Right lobe of liver (tissue), 6 donors: ENCODE data around the gene GPR87. TPM values are rescaled to one million over a fixed set of nuclear protein-coding genes. Genes with fewer than 3 reads are reported as not detected.

Experiments
- ATAC-seq, 4 donors: fragments of 200-7000 bp; cut with Tn5 transposase; one replicate each; pipeline ENCODE4 v1.9.1; 2020; ENCODE audit warnings: mild to moderate bottlenecking in 4 of 4, moderate library complexity in 4 of 4
- DNase-seq, 3 donors: peaks; one replicate each; pipeline ENCODE4 v3.0.0-alpha.2; 2020
- H3K27ac ChIP-seq, 3 donors: fragments of 200-600 bp; one replicate each; pipeline ENCODE4 v1.8.0; 2022
- H3K27me3 ChIP-seq, 2 donors: fragments of 200-600 bp; one replicate each; pipeline ENCODE4 v1.8.0; 2022
- H3K36me3 ChIP-seq, 4 donors: fragments of 200-600 bp; sonication (generic) in 1 of 4; one replicate each; pipeline versions ENCODE4 v1.5.1 to v1.8.0; 2017 to 2022; ENCODE audit warnings: control low read depth in 1 of 4
- H3K4me1 ChIP-seq, 4 donors: fragments of 200-600 bp; sonication (generic) in 1 of 4; one replicate each; pipeline versions ENCODE4 v1.5.1 to v1.8.0; 2017 to 2022; ENCODE audit warnings: control low read depth in 1 of 4
- H3K4me3 ChIP-seq, 3 donors: fragments of 200-600 bp; one replicate each; pipeline ENCODE4 v1.8.0; 2022
- H3K9me3 ChIP-seq, 4 donors: fragments of 200-600 bp; sonication (generic) in 1 of 4; one replicate each; pipeline versions ENCODE4 v1.5.1 to v1.8.0; 2017 to 2022; ENCODE audit warnings: control low read depth in 1 of 4
- CTCF ChIP-seq, 4 donors: fragments of 200-600 bp in 3 of 4; fragments of 450-650 bp in 1 of 4; IDR thresholded peaks; one replicate each; pipeline versions ENCODE4 v1.5.1 to v1.8.0; 2016 to 2022; ENCODE audit warnings: antibody characterized with exemption in 4 of 4, mild to moderate bottlenecking in 2 of 4
- POLR2A ChIP-seq: fragments of 450-650 bp; IDR thresholded peaks from one replicate; pipeline ENCODE4 v1.6.1; 2017; ENCODE audit warnings: antibody characterized with exemption, mild to moderate bottlenecking
- WGBS: methylation state at CpG from one replicate; pipeline ENCODE4 v1.1.6; 2018; ENCODE audit warnings: low coverage, low lambda C conversion rate; ENCODE audit not compliant: insufficient coverage; ENCODE audit errors: missing lambda C conversion rate; 5-methylcytosine and 5-hydroxymethylcytosine counted together
- intact Hi-C, 2 donors: fragments of 100-400 bp; cut with DNase I; formaldehyde crosslinking; loops; one replicate each; pipeline versions ENCODE4 v1.11.2 to v1.14.1; 2022
- total RNA-seq, 6 experiments: library from RNA; depleted of rRNA in 2 of 6; stranded (reverse); fragments of >200 nt in 2 of 6; fragmentation: NEBNext Ultra II Directional in 3 of 6; extraction: Animal tissue kit (Norgen Biotek cat#: 25700) in 3 of 6; gene quantifications; one replicate each; pipeline versions ENCODE4 v1.1.0 to v1.2.4, GENCODE V29; 2016 to 2023
- donor health status: DM: no; HTN: yes; CAD: no.
- donor health status: DM: no; HTN: no; CAD: no.
- donor health status: DM: no; HTN: no; CAD: no.
- donor health status: DM: no; HTN: yes; CAD: no.
- donor health status: DM: no; HTN: yes; CAD: no.

GPR87 gene
- total RNA-seq, 6 experiments from 2014 or later, result not detected

- H3K36me3 ChIP-seq, result no peaks in the 10 kb centered on the region
- H3K4me1 ChIP-seq, result no peaks in the 10 kb centered on the region
- ATAC-seq (peak in 1 of 4 donors; percentile 43), DNase-seq (no peak)
- H3K4me3 ChIP-seq, result no peak overlapping the region
- H3K27ac ChIP-seq, result no peak overlapping the region
- TF ChIP-seq CTCF (IDR thresholded peaks at IDR 0.05) (no peak), POLR2A (no peak)
- intact Hi-C loops, result no loop called here
- H3K9me3 ChIP-seq, result no peaks in the 10 kb centered on the region
- WGBS, result 59% methylated on average over 4 of the region's 4 CpGs
- no peaks in the 10 kb centered on the region for H3K27me3 ChIP-seq
Measured at GRCh38 chr3:151351648-151352047, 35.0 kb upstream of the GPR87 start.

GRCh38 chr3:151351219-151351618 is 34.6 kb upstream of the GPR87 start:
- H3K4me1 ChIP-seq, result no peaks in the 10 kb centered on the region
- H3K27me3 ChIP-seq, result no peaks in the 10 kb centered on the region
- DNase-seq (no peak), ATAC-seq (peak in 2 of 4 donors; percentile 27 to 51)
- 90% methylated on average over 1 of the region's 1 CpG for WGBS
- H3K36me3 ChIP-seq, result no peaks in the 10 kb centered on the region
- intact Hi-C loops, result no loop called here
- H3K9me3 ChIP-seq, result no peaks in the 10 kb centered on the region
- H3K4me3 ChIP-seq, result no peak overlapping the region
- no peak overlapping the region for H3K27ac ChIP-seq
- TF ChIP-seq POLR2A, result no peak
- TF ChIP-seq CTCF (IDR thresholded peaks at IDR 0.05), result no peak

- WGBS, result 33% methylated on average over 1 of the region's 1 CpG
- Histone ChIP-seq H3K4me1 (no peaks in the 10 kb centered on the region), H3K36me3 (no peaks in the 10 kb centered on the region), H3K27ac (no peak overlapping the region), H3K4me3 (no peak overlapping the region), H3K27me3 (no peaks in the 10 kb centered on the region), H3K9me3 (no peaks in the 10 kb centered on the region)
- ATAC-seq (no peak), DNase-seq (no peak)
- intact Hi-C loops, result no loop called here
- TF ChIP-seq POLR2A (no peak), CTCF (IDR thresholded peaks at IDR 0.05) (no peak)
Measured at GRCh38 chr3:151350656-151351055, 34.0 kb upstream of the GPR87 start.

- no peaks in the 10 kb centered on the region for H3K4me1 ChIP-seq
- H3K4me3 ChIP-seq, result no peak overlapping the region
- intact Hi-C loops, result no loop called here
- H3K27ac ChIP-seq, result no peak overlapping the region
- peak in 1 of 3 donors; percentile 22 for DNase-seq
- H3K9me3 ChIP-seq, result no peaks in the 10 kb centered on the region
- ATAC-seq, result peak; percentile 58 to 70 (median 67)
- WGBS, result 45% methylated on average over 6 of the region's 6 CpGs
- TF ChIP-seq CTCF (IDR thresholded peaks at IDR 0.05) (no peak), POLR2A (no peak)
- H3K36me3 ChIP-seq, result no peaks in the 10 kb centered on the region
- no peaks in the 10 kb centered on the region for H3K27me3 ChIP-seq
Measured at GRCh38 chr3:151347432-151347831, 30.8 kb upstream of the GPR87 start.

- WGBS, result 53% methylated on average over 3 of the region's 3 CpGs
- no peak overlapping the region for H3K4me3 ChIP-seq
- H3K27ac ChIP-seq, result peak overlapping the region in 2 of 3 donors; percentile 24 to 43
- no peaks in the 10 kb centered on the region for H3K36me3 ChIP-seq
- ATAC-seq (peak; percentile 37 to 58 (median 48)), DNase-seq (no peak)
- no peaks in the 10 kb centered on the region for H3K4me1 ChIP-seq
- no peaks in the 10 kb centered on the region for H3K27me3 ChIP-seq
- intact Hi-C loops, result no loop called here
- H3K9me3 ChIP-seq, result no peaks in the 10 kb centered on the region
- TF ChIP-seq CTCF (IDR thresholded peaks at IDR 0.05) (no peak), POLR2A (no peak)
Measured at GRCh38 chr3:151346292-151346691, 29.7 kb upstream of the GPR87 start.
